HG02610 (cell line): Measurements from ENCODE around the gene MICOS13.
A peak's percentile ranks its signal among the peaks of the same experiment; 100 is the strongest.

Experiments used
- ATAC-seq: cut with Tn5 transposase; IDR thresholded peaks from one replicate; pipeline ENCODE4 v1.9.1; 2021; ENCODE audit warnings: mild to moderate bottlenecking, moderate library complexity; ENCODE audit not compliant: unreplicated experiment

The MICOS13 gene

DNA sequence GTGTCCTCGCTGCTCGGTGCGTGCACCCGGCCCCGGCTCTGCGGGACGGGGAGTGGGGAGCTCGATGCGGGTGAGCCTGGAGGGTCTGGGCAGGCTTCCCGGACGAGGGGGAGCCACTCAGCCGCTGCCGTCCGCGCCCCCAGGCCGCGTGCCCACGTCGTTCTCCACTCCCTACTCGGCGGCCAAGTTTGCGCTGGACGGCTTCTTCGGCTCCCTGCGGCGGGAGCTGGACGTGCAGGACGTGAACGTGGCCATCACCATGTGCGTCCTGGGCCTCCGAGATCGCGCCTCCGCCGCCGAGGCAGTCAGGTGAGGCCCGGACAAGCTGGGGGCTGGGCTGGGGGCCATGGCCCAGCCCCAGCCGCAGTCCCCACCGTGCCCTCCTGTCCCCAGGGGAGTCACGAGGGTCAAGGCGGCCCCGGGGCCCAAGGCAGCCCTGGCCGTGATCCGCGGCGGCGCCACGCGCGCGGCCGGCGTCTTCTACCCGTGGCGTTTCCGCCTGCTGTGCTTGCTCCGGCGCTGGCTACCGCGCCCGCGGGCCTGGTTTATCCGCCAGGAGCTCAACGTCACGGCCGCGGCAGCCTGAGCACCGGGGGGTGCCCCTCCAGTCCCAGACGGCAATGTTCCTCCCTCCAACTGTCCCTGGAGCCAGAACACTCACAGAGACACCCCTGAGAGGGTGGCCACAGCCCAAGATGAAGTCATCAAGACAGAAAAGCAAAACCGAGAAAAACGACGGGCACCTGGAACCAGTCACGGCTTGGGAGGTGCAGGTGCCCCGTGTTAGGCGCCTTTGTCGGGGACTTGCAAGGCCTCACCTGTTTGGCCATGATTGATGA lies 7.3 kb upstream of the MICOS13 start:
- ATAC-seq = no peak

DNA sequence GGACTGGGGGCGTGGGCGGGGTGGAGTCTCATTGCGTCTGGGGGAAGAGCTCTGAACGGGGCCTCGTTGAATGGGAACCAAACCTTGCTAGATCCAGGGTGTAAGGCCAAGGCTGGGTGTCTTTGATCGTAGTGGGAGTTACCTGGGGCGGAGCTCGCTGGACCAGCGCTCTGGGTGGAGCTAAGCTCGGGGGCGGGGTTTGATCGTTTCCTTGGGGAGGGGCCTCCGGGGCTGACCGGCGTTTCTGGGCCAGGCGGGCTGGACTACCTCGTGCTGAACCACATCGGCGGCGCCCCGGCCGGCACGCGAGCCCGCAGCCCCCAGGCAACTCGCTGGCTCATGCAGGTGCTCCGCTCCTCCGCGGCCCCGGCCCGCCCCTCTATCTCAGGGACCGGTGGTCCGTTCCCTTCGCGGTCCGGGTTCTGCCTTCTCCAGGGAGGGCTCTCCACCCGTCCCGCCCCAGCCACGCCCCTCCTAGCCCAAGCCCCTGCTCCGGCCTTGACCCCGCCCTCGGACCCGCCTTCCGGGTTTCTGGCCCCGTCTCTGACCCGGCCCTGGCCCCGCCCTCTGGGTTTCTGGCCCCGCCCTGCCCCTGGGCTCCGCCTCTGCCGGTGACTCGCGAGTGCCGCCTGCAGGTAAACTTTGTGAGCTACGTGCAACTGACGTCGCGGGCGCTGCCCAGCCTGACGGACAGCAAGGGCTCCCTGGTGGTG lies 6.5 kb upstream of the MICOS13 start:
- ATAC-seq = peak; percentile 61

DNA sequence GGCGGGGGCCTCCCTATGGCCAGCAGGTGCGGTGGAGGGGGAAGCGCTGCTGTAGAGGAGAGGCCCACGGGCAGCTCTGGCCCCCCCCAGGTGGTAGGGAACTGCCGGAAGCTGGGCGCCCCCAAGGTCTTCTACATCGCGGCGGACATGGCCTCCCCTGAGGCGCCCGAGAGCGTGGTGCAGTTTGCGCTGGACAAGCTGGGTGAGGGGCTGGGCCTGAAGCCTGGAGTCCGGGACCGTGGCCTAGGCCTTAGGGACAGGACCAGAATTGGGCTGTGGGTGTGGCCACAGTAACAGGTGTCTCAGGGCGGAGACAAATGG lies 6.0 kb upstream of the MICOS13 start:
- no peak for ATAC-seq

DNA sequence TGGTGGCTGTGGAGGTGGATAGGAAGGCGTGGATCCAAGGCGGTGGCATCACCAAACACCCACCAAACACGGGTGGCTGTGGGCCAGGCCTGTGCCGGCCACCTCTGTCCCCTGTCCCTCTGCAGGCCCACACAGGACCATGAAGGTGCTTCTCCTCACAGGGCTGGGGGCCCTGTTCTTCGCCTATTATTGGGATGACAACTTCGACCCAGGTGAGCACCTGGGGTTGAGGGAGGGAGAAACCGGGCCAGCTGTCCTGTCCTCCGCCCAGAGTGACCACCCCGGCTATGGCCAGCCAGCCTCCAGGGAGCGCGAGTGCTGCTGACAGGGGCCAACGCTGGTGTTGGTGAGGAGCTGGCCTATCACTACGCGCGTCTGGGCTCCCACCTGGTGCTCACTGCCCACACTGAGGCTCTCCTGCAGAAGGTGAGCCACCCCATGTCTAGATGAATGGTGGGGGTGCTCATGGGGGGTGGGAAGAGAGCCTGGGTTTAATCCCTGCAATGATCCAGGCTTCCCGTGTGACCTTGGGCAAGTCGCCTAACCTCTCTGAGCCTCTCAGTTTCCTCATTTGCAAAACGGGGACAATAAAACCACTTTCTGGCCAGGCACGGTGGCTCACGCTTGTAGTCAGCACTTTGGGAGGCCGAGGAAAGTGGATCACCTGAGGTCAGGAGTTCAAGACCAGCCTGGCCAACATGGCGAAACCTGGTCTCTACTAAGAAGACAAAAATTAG lies 4.5 kb upstream of the MICOS13 start:
- no peak for ATAC-seq

DNA sequence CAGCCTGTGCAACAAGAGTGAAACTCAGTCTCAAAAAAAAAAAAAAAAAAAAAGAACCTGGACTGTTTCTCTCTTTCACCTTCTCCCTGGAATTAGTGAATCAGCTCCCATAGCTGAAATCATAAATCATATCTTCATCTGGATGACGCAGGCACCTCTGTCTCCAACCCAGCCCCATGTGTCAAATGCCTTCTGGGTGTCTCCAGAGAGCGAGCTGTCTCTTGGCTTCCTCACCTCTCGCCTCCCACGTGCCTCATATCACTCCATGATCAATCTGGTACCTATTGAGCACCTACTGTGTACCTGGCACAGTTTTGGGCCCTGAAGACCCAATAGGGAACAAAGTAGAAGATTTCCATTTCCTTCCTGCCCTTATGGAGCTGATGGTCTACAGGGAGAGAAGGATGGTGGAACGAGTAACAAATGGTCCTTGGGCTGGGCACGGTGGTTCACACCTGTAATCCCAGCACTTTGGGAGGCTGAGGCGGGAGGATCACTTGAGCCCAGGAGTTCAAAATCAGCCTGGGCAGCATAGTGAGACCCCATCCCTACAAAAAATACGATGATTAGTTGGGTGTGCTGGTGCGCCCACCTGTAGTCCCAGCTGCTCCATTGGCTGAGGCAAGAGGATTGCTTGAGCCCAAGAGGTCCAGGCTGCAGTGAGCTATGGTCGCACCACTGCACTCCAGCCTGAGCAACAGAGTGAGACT lies 3.0 kb upstream of the MICOS13 start:
- ATAC-seq = no peak

DNA sequence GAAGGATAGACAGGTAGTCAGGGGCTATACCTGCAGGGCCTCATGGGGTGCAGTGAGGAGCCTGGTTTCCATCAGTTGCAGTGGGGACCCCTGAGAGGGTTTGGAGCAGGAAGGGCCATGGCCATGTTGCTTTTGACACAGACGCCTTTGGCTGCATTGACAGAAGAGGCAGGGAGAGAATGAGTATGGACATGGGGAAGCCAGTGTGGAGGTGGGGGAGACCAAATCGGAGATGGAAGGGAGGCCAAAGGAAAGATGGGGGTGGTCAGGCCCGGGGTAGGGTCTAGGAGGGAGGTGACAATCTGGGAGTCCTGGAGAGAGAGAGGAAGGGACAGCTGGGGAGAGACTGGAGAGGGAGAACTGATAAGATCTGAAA lies 1.8 kb upstream of the MICOS13 start:
- no peak for ATAC-seq

DNA sequence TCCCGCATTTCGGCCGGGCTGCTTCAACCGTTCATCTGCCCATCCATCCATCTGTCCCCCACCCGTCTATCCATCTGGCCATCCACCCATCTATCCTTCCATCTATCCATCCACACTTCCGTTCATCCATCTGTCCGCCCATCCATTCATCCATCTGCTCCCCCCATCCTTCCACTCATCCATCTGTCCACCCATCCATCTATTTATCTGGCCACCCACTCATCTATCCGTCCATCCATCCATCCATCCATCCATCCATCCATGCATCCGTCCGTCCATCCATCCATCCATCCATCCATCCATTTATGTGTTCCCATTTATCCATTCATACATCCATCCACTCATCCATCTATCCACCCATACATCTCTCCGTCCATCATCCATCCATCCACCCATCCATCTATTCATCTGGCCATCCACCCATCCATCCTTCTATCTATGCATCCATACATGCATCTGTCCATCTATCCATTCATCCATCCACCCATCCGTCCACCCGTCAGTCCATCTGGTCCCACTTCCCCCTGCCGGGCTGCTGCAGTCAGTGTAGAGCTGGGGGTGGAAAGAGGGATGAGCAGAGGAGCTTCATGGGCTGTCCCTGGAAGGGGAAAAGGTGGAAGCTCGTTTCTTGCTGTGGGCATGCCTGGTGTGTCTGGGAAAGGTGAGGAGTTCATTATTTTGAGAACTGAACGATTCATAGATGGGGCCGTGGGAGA lies 1.2 kb upstream of the MICOS13 start:
- ATAC-seq = no peak

DNA sequence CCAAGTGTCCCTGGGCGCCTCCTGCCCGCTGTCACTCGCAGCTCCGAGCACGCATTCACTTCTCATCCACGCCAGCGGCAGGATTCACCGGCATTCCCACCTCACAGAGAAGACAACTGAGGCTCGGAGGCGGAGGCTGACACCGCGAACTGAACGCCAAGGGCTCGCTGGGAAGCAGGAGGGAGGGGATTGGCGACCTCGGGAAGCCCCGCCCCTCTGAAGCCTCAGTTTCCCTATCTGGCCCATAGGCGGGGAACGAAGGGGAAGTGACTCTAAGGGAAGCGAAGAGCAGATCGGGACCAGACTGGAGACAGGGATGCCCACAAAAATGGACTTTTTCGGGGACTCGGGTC lies 256 bp downstream of the MICOS13 start:
- no peak for ATAC-seq

DNA sequence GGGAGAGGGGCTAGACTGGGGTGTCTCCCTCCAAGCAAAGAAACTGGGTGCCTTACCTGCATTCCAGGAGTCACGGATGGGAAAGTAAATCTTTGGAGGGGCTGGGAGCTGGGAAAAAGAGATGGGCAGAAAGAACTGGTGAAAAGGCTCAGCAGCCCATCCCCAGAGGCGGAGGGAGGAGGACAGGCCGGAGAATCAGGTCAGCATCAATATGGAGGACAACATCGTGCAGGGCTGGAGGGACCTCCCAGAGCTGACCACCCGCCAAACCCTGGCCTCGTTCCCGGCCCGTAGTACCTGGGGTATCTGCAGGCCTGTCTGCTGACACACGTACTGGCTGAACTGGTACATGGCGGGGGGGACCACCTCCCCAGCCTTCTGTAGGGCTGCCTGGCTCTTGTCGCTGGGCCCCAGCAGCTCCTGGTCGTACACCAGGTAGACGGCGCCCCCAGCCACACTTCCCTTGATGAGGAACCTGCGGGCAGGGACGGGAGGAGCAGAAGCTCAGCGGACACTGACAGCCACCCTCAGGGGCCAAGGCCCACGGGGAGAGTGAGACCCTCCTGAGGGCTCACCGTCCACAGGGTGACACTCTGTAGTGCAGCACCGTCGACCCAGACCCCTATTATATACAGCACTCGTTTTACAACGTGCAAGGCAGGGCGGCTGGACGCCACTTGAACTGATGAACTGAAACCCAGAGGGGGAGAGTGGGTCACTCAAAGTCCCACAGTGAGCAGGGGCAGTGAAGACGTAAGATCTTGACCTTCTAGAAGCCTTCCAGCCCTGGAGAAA lies 830 bp downstream of the MICOS13 start:
- ATAC-seq = no peak

DNA sequence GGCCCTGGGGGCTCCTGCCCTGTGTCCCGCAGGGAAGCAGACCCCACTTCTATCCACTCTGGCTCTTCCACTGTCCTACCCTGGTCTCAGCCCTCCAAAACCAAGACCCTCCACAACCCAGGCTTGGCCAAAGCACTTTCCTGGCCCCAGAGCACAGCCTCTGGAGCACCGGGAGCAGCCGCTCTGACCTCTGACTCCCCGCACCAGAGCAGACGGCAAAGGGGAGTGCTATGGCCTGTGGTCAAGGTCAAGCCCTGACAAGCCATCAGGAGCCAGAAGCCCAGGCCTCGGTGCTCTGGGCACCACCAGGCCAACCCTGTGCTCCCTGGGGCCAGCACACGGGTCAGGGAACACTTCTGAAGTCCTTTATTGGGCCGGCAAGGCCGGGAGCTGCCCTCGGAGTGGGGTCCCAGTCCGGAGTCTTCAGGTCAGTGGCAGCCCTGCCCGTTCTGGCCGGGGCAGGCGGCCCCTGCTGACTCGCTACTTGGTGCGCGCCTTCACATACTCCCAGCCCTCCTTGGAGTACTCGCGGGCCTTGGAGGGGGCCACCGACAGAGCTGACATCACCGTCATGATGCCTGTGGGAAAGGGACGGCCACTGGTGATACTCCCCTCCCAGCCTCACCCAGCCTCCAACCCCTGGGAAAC lies 2.1 kb downstream of the MICOS13 start:
- no peak for ATAC-seq

DNA sequence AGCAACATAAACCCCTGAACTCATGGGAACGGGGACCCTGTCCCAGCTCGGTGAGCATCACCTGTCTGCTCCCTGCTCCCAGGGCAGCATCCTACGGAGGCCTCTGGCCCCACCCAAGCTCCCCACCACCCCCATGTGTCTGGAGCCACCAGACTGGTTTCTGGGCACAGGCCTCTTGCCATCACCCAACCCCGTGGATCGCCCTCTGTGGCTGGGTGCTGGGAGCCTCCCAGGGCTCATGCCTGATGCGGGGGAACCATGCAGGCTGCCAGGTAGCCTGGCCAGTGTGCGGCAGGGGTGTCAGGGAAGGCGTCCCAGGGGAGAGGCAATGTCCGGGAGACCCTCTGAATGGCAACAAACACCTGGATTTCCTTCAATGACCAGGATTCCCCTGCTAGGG lies 2.7 kb downstream of the MICOS13 start:
- no peak for ATAC-seq

DNA sequence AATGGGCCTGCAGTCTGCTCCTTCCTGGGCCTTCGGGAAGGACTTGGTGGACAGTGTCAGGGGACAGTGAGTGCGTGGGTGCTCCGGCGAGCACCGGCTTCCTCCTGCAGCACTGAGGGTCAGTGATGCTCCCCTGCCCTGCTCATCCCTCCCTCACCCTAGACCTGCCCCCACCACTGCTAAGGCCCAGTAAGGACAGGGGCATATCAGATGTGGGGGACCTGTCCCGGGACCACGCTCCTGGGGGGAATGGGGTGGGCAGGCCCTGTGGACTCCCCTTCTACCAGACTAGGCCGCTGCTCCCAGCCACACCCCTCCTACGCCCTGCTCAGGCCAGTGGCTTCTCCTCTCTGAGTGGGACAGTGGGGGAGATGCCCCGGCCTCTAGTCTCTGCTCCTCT lies 3.2 kb downstream of the MICOS13 start:
- ATAC-seq = no peak

DNA sequence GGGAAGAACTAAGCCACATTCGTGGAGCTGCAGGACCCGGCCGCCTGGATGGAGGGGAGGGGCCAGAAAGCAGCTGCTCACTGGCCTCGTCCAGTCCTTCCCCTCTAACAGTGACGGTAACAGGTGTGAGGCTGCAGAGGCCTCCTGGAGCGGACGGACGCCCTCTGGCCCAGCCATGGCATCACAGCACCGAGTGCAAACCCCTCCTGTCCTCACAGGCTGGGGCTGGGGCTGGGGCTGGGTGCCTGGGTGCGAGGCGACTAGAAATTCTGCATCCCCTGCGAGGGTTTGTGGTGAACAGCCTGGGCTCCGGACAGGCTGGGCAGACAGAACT lies 3.6 kb downstream of the MICOS13 start:
- ATAC-seq = no peak

DNA sequence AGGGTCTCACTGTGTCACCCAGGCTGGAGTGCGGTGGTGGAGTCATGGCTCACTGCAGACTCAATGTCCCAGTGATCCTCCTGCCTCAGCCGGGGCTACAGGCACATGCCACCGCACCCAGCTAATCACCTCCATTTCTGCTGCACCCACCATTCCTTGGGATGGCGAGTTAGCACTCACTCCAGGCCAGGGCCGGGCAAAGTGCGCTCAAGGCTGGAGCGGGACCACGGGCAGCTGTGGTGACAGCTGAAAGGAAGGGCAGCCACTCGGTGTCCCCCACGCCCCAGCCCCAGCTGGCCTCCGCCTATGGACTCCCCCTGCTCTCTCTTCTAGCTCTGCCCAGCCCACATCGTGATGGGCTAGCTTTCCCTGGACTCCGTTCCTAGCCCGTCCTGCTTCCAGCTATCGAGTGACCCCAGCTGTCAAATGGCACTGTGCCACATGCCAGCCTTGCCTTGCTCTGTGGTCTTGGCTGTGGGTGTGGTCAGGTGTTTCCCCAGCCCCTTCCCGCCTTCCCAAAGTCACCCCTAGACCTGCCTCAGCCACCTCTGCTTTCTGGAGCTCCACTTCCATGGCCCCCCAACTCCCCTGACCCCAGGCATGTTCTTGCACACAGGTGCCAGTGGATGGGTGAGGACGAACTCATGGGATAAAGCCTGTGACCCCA lies 4.1 kb downstream of the MICOS13 start:
- ATAC-seq = no peak

DNA sequence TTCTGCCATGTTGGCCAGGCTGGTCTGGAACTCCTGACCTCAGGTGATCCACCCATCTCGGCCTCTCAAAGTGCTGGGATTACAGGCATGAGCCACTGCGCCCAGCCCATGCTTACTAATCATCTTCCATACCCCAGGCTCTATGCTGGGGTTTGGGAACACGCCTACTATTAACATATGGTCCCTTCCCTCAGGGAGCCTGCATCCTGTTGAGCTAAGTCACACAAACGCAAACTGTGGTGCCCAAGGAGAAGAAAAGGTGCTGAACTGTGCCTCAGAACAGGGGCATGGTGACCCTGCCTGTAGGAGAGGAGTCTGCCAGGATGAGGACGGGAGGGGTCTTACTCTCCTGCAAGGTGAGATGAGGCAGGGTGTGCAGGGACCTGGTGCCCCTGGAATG lies 5.6 kb downstream of the MICOS13 start:
- no peak for ATAC-seq

DNA sequence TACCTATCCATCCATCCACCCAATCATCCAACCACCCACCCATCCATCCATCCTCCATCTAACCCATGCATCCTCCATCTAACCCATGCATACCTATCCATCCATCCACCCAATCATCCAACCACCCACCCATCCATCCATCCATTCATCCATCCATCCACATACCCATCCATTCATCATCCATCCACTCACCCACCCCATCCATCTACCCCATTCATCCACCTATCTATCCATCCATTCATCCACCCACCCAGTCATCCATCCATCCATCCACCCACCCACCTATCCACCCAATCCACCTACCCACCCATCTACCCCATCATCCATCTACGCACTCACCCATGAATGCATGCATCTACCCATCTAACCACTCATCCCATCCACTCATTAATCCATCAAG lies 6.6 kb downstream of the MICOS13 start:
- ATAC-seq = no peak

DNA sequence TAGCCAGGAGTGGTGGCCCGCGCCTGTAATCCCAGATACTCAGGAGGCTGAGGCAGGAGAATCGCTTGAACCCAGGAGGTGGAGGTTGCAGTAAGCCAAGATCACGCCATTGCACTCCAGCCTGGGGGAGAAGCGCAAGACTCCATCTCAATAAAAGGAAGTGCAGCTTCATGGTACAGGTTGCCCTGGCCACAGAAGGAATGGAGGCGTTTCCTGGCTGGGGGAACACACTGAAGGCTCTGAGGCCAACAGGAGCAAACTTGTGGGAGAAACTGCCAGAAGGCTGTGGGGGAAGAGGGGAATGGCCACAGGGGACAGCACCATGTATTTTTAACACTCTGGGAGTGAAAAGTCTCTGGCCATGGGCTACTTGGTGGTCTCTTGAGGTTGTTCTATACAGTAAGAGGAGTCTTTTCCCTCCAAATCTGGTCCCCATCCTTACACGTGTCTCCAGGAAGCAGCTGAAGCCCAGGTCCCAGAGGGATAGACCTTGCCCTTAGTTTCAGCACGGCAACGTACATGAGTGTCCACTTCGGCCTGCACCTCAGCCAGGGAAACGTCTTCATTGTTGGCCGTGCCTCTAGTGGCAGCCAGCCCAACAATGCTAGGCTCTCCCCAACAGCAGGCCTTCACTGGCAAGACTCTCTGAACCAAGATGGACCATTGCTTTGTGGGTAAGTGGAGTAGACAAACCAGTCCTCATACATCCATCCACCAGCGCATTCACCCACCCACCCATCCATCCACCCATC lies 7.4 kb downstream of the MICOS13 start:
- ATAC-seq = no peak

DNA sequence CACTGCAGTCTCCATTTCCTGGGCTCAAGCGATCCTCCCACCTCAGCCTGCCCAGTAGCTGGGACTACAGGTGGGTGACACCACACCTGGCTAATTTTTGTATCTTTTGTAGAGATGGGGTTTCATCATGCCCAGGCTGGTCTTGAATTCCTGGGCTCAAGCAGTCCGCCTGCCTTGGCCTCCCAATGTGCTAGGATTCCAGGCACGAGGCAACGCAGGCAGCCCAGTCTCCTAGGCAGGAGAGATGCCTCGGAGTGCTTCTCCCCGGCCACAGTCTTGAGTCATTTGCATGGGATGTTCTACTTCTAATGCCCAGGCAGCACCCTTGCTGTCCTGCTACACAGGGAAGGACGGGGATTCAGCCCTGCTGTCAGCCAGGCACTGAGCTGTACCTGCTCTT lies 8.7 kb downstream of the MICOS13 start:
- ATAC-seq = no peak
